ENCODE measurements around the gene FRMD4B.

DNA sequence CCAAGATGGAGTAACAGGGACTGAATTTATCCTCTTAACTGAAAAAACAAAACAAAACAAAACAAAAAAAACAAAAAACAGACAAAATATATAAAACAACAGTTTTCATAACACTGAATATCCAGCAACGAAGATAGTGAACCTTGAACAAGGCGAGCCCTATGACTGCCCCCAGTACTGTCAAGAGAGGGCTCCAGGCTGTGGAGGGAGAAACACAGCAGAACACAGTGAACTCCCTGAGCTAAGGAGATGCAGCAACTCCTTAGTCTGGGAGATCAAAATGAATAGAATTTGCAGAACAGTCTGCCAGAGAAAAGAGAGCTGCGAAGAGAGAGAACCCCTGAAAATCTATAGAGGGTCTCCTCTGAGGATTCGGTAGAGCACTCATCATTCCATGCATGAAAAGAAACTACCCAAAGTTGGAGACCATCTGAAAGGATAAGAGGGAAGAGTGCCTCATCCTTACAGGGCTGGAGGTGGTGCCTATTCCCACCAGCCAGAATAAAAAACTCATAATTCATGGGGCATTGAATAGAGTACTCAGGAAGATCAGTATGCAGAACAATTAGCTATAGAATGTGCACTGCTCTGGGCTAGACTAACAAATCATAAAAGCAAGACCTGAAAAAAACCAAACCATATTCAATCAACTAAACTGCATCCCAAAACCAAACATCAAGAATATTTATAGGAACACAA lies 101.8 kb downstream of the FRMD4B start:
- TF ChIP-seq EZH2phosphoT487 (IDR thresholded peaks at IDR 0.05) = no peak
- TF ChIP-seq, protein P1, sequence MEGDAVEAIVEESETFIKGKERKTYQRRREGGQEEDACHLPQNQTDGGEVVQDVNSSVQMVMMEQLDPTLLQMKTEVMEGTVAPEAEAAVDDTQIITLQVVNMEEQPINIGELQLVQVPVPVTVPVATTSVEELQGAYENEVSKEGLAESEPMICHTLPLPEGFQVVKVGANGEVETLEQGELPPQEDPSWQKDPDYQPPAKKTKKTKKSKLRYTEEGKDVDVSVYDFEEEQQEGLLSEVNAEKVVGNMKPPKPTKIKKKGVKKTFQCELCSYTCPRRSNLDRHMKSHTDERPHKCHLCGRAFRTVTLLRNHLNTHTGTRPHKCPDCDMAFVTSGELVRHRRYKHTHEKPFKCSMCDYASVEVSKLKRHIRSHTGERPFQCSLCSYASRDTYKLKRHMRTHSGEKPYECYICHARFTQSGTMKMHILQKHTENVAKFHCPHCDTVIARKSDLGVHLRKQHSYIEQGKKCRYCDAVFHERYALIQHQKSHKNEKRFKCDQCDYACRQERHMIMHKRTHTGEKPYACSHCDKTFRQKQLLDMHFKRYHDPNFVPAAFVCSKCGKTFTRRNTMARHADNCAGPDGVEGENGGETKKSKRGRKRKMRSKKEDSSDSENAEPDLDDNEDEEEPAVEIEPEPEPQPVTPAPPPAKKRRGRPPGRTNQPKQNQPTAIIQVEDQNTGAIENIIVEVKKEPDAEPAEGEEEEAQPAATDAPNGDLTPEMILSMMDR (IDR thresholded peaks at IDR 0.05) = no peak

Data from neural progenitor cell (in vitro differentiated cells).